Calu3 (cell line): ENCODE measurements around the gene ZNF462. TPM values are rescaled to one million over a fixed set of nuclear protein-coding genes. Genes with fewer than 3 reads are reported as not detected.

Experiments
- BruUV-seq: library from RNA; stranded (reverse); fragments of 400-500 nt; replicated peaks from 2 replicates; lab custom pipeline; 2021; lab: Mats Ljungman, UMichigan
- CTCF ChIA-PET: fragments of 300-600 bp; sonication (Branson Sonifier 250); formaldehyde crosslinking; loops from one replicate; lab custom pipeline; 2022; ENCODE audit warnings: antibody characterized with exemption; lab: Charles Lee
- DNase-seq: peaks from one replicate; pipeline ENCODE4 v3.0.0; 2022
- H3K27ac Mint-ChIP-seq: one replicate; pipeline ENCODE4 v1.8.0; 2022; ENCODE audit warnings: mixed read lengths; ENCODE audit not compliant: unreplicated experiment
- H3K27me3 Mint-ChIP-seq: one replicate; pipeline ENCODE4 v1.8.0; 2022; ENCODE audit warnings: mixed read lengths; ENCODE audit not compliant: unreplicated experiment
- H3K36me3 Mint-ChIP-seq: one replicate; pipeline ENCODE4 v1.8.0; 2022; ENCODE audit warnings: mild to moderate bottlenecking, moderate library complexity, mixed read lengths; ENCODE audit not compliant: insufficient read depth, unreplicated experiment
- H3K4me1 Mint-ChIP-seq: one replicate; pipeline ENCODE4 v1.8.0; 2022; ENCODE audit warnings: mild to moderate bottlenecking, low read depth, mixed read lengths; ENCODE audit not compliant: unreplicated experiment
- H3K4me3 Mint-ChIP-seq: one replicate; pipeline ENCODE4 v1.8.0; 2022; ENCODE audit warnings: mild to moderate bottlenecking, low read depth, moderate library complexity, mixed read lengths; ENCODE audit not compliant: unreplicated experiment
- H3K9me3 Mint-ChIP-seq: one replicate; pipeline ENCODE4 v1.8.0; 2022; ENCODE audit warnings: low read depth, mixed read lengths; ENCODE audit not compliant: unreplicated experiment
- CTCF ChIP-seq: fragments of 200-600 bp; IDR thresholded peaks from one replicate; pipeline ENCODE4 v1.8.0; 2022; ENCODE audit warnings: antibody characterized with exemption; ENCODE audit not compliant: unreplicated experiment
- intact Hi-C: fragments of 100-400 bp; cut with micrococcal nuclease; formaldehyde crosslinking; loops from one replicate; pipeline ENCODE4 v1.10.0; 2022; ENCODE audit not compliant: unreplicated experiment
- total RNA-seq: library from RNA; stranded (reverse); gene quantifications from 2 replicates; pipeline ENCODE4 v1.2.3, GENCODE V29; 2022

Gene ZNF462
- total RNA-seq, 1 experiment from 2014 or later = 48.0 TPM

- CTCF ChIA-PET = interaction anchor here (0.7 to 2.1 kb wide), 2 partner anchors 14 to 75 kb away, joined by 4 to 6 read pairs; no protein-coding TSS in a partner anchor
- H3K36me3 Mint-ChIP-seq = peaks cover 18% of the 10 kb centered on the region
- H3K9me3 Mint-ChIP-seq = no peaks in the 10 kb centered on the region
- H3K4me1 Mint-ChIP-seq = peaks cover 64% of the 10 kb centered on the region
- intact Hi-C loops = loop anchor here (2.0 to 10.0 kb wide), 2 partner anchors 14 to 176 kb away; no protein-coding TSS in a partner anchor
- BruUV-seq = no TSS peak
- DNase-seq = no peak
- H3K27ac Mint-ChIP-seq = peak overlapping the region; percentile 61
- no peak for TF ChIP-seq CTCF
- H3K4me3 Mint-ChIP-seq = peak overlapping the region; percentile 18
- no peaks in the 10 kb centered on the region for H3K27me3 Mint-ChIP-seq
These were observed 5.6 kb downstream of the ZNF462 start for GRCh38 chr9:106868565-106868964.

DNA sequence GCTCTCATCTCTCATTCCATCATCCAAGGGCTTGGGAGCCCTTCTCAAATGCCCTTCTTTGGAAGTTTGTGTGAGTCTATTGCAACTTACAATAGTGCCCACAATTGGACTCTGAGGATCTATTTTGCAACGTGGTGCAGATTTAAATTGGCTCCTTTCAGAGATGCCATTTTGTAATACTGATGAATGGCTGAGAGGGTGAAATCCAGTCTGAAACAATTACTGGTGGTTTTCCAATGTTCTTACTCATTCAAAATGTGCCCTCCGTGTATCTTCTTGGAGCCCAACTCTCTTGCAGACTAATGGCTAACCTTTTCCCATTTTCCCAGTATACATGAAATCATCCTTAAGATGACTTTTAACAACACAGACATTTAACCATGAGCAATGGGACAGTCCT, 6.1 kb downstream of the ZNF462 start:
- intact Hi-C loops = loop anchor here (2.0 to 10.0 kb wide), 2 partner anchors 14 to 176 kb away; no protein-coding TSS in a partner anchor
- BruUV-seq = no TSS peak
- H3K27me3 Mint-ChIP-seq = no peaks in the 10 kb centered on the region
- no peaks in the 10 kb centered on the region for H3K9me3 Mint-ChIP-seq
- CTCF ChIA-PET = interaction anchor here (2.1 kb wide), 1 partner anchor 14 kb away, joined by 6 read pairs; no protein-coding TSS in a partner anchor
- TF ChIP-seq CTCF = no peak
- H3K36me3 Mint-ChIP-seq = peaks cover 14% of the 10 kb centered on the region
- no peak overlapping the region for H3K4me3 Mint-ChIP-seq
- no peak for DNase-seq
- H3K4me1 Mint-ChIP-seq = peaks cover 64% of the 10 kb centered on the region
- no peak overlapping the region for H3K27ac Mint-ChIP-seq

- Mint-ChIP-seq H3K27me3 (no peaks in the 10 kb centered on the region), H3K4me3 (no peak overlapping the region), H3K9me3 (no peaks in the 10 kb centered on the region), H3K36me3 (peaks cover 9% of the 10 kb centered on the region), H3K27ac (no peak overlapping the region), H3K4me1 (peaks cover 62% of the 10 kb centered on the region)
- CTCF ChIA-PET = interaction anchor here (2.1 kb wide), 1 partner anchor 14 kb away, joined by 6 read pairs; no protein-coding TSS in a partner anchor
- no TSS peak for BruUV-seq
- intact Hi-C loops = loop anchor here (2.0 to 10.0 kb wide), 2 partner anchors 13 to 175 kb away; no protein-coding TSS in a partner anchor
- no peak for DNase-seq
- no peak for TF ChIP-seq CTCF
These were observed 6.5 kb downstream of the ZNF462 start for GRCh38 chr9:106869458-106869857.

DNA sequence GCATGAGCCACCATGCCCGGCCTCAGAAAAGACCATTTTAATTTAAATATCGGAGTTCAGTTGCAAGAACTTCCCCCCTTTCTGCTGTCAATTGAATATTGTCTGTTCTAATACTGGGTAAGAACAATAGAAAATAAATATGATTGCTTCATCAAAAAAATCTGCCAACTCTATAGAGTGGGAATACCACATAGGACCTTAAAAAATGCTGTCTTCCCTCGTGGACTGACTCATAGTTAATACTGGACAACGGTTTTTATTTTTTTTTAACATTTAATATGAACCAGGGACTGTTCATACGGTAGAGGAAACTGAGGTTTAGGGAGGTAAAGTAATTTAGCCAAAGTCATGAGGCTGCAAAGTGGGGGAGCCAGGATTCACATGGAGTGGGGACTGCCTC, 9.7 kb downstream of the ZNF462 start:
- BruUV-seq = no TSS peak
- Mint-ChIP-seq H3K36me3 (no peaks in the 10 kb centered on the region), H3K27me3 (no peaks in the 10 kb centered on the region), H3K4me3 (no peak overlapping the region), H3K9me3 (no peaks in the 10 kb centered on the region), H3K27ac (no peak overlapping the region), H3K4me1 (peaks cover 49% of the 10 kb centered on the region)
- DNase-seq = no peak
- no peak for TF ChIP-seq CTCF
- intact Hi-C loops = no loop called here
- CTCF ChIA-PET = no interaction called here
